Measurements from ENCODE around the gene KIF20B.

DNA sequence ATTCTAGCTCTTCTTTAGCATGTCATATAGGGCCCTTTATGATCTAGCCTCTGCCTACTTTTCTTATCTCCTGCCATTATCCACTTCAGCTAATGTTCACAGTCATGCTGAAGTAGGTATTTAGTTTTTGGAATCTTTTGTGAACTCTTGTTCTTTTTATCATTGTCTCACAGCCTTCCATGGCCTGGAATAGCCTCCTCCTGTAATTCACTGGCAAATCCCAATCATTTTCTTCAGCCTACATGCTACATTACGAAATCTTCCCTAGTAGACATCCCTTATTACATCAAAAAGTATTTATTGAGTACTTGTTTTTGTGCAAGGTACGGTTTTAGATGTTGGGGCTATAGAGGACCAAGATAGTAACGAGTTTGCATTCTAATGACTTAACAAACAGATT is 3.4 kb upstream of the KIF20B start:
- TF ChIP-seq, protein P1, sequence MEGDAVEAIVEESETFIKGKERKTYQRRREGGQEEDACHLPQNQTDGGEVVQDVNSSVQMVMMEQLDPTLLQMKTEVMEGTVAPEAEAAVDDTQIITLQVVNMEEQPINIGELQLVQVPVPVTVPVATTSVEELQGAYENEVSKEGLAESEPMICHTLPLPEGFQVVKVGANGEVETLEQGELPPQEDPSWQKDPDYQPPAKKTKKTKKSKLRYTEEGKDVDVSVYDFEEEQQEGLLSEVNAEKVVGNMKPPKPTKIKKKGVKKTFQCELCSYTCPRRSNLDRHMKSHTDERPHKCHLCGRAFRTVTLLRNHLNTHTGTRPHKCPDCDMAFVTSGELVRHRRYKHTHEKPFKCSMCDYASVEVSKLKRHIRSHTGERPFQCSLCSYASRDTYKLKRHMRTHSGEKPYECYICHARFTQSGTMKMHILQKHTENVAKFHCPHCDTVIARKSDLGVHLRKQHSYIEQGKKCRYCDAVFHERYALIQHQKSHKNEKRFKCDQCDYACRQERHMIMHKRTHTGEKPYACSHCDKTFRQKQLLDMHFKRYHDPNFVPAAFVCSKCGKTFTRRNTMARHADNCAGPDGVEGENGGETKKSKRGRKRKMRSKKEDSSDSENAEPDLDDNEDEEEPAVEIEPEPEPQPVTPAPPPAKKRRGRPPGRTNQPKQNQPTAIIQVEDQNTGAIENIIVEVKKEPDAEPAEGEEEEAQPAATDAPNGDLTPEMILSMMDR (IDR thresholded peaks at IDR 0.05): no peak
- no peak for TF ChIP-seq POLR2A (IDR thresholded peaks at IDR 0.05)
